ENCODE results near the gene KLHDC9. TPM values are rescaled to one million over a fixed set of nuclear protein-coding genes. Genes with fewer than 3 reads are reported as not detected.
A peak's percentile ranks its signal among the peaks of the same experiment; 100 is the strongest.

KLHDC9 gene
- total and polyA plus RNA-seq, 2 of the 13 experiments (the other 11 are each of a cell fraction or from before 2014, with no cell fraction given): 2.9 TPM

DNA sequence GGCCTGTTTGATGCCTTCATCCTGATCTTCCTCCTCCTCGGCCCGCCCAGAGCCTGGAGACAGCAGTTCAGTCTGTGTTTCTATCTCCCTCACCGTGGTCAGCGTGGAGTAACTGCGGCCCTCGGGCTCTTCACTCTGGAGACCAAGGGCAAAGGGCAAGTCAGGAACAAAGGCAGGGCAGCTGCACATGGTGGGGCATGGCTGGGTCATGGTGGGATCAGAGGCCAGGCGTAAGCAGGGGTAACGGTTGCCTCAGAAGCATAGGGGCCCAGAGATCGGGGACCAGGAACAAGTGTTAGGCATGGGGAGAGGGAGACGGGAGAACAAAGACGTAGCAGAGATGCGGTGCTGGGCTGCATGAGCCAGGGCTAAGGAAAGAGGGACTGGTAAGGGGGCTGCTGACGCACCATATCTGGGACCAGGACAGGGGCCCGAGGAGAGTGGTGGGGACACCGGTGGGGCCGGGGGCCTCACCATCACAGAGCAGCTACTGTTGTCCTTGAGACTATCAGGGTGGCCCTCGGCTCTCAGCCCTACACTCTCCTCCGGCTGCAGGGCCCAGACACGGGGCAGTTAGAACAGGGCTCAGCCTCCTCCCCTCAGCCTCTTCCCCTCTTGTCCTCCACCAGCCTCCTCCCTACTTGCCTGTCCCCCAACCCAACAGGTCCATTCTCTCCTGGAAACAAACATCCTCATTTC is 25.3 kb upstream of the KLHDC9 start (continued):
- TF ChIP-seq ZNF33A (CRISPR knock-in tag; IDR thresholded peaks at IDR 0.05; ENCODE audit: borderline replicate concordance) (no peak), SAFB2 (CRISPR knock-in tag; IDR thresholded peaks at IDR 0.05; ENCODE audit: borderline replicate concordance, low read depth) (no peak), SMAD1 (CRISPR knock-in tag; IDR thresholded peaks at IDR 0.05; ENCODE audit: borderline replicate concordance, low read depth) (no peak), ZNF678 (CRISPR knock-in tag; IDR thresholded peaks at IDR 0.05) (no peak), TOPORS (CRISPR knock-in tag; IDR thresholded peaks at IDR 0.05) (no peak), ZBTB1 (CRISPR knock-in tag; IDR thresholded peaks at IDR 0.05; ENCODE audit: borderline replicate concordance) (no peak), MEIS1 (CRISPR knock-in tag; IDR thresholded peaks at IDR 0.05; ENCODE audit: borderline replicate concordance) (no peak), FOXK2 (IDR thresholded peaks at IDR 0.05) (no peak), KDM5B (CRISPR knock-in tag; IDR thresholded peaks at IDR 0.05; ENCODE audit: borderline replicate concordance) (0 out of 2 replicates have a peak, but pooled peaks have one; percentile 19), ZNF557 (CRISPR knock-in tag; IDR thresholded peaks at IDR 0.05) (no peak), TCF7L2 (IDR thresholded peaks at IDR 0.05; ENCODE audit: low read depth, low read length) (no peak), CAMTA2 (CRISPR knock-in tag; IDR thresholded peaks at IDR 0.05; ENCODE audit: borderline replicate concordance) (0 out of 2 replicates have a peak, but pooled peaks have one; percentile 18), ZSCAN9 (CRISPR knock-in tag; IDR thresholded peaks at IDR 0.05; ENCODE audit: borderline replicate concordance) (no peak)
- TF ChIP-seq, protein P1, sequence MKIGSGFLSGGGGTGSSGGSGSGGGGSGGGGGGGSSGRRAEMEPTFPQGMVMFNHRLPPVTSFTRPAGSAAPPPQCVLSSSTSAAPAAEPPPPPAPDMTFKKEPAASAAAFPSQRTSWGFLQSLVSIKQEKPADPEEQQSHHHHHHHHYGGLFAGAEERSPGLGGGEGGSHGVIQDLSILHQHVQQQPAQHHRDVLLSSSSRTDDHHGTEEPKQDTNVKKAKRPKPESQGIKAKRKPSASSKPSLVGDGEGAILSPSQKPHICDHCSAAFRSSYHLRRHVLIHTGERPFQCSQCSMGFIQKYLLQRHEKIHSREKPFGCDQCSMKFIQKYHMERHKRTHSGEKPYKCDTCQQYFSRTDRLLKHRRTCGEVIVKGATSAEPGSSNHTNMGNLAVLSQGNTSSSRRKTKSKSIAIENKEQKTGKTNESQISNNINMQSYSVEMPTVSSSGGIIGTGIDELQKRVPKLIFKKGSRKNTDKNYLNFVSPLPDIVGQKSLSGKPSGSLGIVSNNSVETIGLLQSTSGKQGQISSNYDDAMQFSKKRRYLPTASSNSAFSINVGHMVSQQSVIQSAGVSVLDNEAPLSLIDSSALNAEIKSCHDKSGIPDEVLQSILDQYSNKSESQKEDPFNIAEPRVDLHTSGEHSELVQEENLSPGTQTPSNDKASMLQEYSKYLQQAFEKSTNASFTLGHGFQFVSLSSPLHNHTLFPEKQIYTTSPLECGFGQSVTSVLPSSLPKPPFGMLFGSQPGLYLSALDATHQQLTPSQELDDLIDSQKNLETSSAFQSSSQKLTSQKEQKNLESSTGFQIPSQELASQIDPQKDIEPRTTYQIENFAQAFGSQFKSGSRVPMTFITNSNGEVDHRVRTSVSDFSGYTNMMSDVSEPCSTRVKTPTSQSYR (CRISPR knock-in tag; IDR thresholded peaks at IDR 0.05; ENCODE audit: borderline replicate concordance): 0 out of 2 replicates have a peak, but pooled peaks have one; percentile 18
- TF ChIP-seq, protein P2, sequence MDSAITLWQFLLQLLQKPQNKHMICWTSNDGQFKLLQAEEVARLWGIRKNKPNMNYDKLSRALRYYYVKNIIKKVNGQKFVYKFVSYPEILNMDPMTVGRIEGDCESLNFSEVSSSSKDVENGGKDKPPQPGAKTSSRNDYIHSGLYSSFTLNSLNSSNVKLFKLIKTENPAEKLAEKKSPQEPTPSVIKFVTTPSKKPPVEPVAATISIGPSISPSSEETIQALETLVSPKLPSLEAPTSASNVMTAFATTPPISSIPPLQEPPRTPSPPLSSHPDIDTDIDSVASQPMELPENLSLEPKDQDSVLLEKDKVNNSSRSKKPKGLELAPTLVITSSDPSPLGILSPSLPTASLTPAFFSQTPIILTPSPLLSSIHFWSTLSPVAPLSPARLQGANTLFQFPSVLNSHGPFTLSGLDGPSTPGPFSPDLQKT (CRISPR knock-in tag; IDR thresholded peaks at IDR 0.05; ENCODE audit: borderline replicate concordance): no peak
- TF ChIP-seq, protein P3, sequence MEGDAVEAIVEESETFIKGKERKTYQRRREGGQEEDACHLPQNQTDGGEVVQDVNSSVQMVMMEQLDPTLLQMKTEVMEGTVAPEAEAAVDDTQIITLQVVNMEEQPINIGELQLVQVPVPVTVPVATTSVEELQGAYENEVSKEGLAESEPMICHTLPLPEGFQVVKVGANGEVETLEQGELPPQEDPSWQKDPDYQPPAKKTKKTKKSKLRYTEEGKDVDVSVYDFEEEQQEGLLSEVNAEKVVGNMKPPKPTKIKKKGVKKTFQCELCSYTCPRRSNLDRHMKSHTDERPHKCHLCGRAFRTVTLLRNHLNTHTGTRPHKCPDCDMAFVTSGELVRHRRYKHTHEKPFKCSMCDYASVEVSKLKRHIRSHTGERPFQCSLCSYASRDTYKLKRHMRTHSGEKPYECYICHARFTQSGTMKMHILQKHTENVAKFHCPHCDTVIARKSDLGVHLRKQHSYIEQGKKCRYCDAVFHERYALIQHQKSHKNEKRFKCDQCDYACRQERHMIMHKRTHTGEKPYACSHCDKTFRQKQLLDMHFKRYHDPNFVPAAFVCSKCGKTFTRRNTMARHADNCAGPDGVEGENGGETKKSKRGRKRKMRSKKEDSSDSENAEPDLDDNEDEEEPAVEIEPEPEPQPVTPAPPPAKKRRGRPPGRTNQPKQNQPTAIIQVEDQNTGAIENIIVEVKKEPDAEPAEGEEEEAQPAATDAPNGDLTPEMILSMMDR (CRISPR knock-in tag; IDR thresholded peaks at IDR 0.05): 0 out of 2 replicates have a peak, but pooled peaks have one; percentile 6
- TF ChIP-seq, protein P4, sequence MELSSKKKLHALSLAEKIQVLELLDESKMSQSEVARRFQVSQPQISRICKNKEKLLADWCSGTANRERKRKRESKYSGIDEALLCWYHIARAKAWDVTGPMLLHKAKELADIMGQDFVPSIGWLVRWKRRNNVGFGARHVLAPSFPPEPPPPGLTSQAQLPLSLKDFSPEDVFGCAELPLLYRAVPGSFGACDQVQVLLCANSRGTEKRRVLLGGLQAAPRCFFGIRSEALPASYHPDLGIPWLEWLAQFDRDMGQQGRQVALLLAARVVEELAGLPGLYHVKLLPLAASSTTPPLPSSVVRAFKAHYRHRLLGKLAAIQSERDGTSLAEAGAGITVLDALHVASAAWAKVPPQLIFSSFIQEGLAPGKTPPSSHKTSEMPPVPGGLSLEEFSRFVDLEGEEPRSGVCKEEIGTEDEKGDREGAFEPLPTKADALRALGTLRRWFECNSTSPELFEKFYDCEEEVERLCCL (CRISPR knock-in tag; IDR thresholded peaks at IDR 0.05; ENCODE audit: borderline replicate concordance): no peak
- TF ChIP-seq, protein P5, sequence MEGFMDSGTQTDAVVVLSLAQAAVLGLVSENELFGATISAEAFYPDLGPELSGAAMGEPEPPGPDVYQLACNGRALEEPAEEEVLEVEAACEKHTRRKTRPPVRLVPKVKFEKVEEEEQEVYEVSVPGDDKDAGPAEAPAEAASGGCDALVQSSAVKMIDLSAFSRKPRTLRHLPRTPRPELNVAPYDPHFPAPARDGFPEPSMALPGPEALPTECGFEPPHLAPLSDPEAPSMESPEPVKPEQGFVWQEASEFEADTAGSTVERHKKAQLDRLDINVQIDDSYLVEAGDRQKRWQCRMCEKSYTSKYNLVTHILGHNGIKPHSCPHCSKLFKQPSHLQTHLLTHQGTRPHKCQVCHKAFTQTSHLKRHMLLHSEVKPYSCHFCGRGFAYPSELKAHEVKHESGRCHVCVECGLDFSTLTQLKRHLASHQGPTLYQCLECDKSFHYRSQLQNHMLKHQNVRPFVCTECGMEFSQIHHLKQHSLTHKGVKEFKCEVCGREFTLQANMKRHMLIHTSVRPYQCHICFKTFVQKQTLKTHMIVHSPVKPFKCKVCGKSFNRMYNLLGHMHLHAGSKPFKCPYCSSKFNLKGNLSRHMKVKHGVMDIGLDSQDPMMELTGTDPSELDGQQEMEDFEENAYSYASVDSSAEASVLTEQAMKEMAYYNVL (CRISPR knock-in tag; IDR thresholded peaks at IDR 0.05; ENCODE audit: borderline replicate concordance): no peak
- TF ChIP-seq, protein P6, sequence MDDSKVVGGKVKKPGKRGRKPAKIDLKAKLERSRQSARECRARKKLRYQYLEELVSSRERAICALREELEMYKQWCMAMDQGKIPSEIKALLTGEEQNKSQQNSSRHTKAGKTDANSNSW (CRISPR knock-in tag; IDR thresholded peaks at IDR 0.05; ENCODE audit: borderline replicate concordance): no peak

Data from HepG2 (cell line).